Panc1 (cell line): ENCODE data around the gene TESK1.

Experiments
- CTCF ChIP-seq: fragments of 450-650 bp; IDR thresholded peaks from 2 replicates; pipeline ENCODE4 v1.5.1; 2017; ENCODE audit warnings: mild to moderate bottlenecking
- POLR2AphosphoS5 ChIP-seq: IDR thresholded peaks from 2 replicates; pipeline ENCODE4 v1.6.1; 2012; ENCODE audit warnings: mild to moderate bottlenecking, low read depth, low read length, moderate library complexity

GRCh38 chr9:35643046-35643445 lies 38.0 kb downstream of the TESK1 start:
- TF ChIP-seq CTCF (no peak), POLR2AphosphoS5 (no peak)
